ENCODE results near the gene COQ8A. TPM values are rescaled to one million over a fixed set of nuclear protein-coding genes. Genes with fewer than 3 reads are reported as not detected.

The COQ8A gene
- total and polyA plus RNA-seq, 2 donors from 2014 or later = 29.4 to 44.1 TPM

GRCh38 chr1:226960944-226961765, 21.1 kb downstream of the COQ8A start:
- H3K36me3 ChIP-seq (ENCODE audit: control insufficient read depth in 2 of 3, insufficient read depth in 3 of 3, low read length in 3 of 3) = peaks cover 0 to 2% (median 0%) of the 10 kb centered on the region in 3 donors
- TF ChIP-seq CTCF (IDR thresholded peaks at IDR 0.05; ENCODE audit: borderline replicate concordance, extremely low read depth, insufficient read depth) = no peak

GRCh38 chr1:226962421-226963391, 22.6 kb downstream of the COQ8A start:
- intact Hi-C loops (cut with DNase I) = no loop called here

More at GRCh38 chr1:226960944-226961765, 21.1 kb downstream of the COQ8A start:
- peaks cover 0 to 4% (median 0%) of the 10 kb centered on the region in 3 donors for H3K4me1 ChIP-seq (ENCODE audit: control insufficient read depth in 2 of 3, insufficient read depth in 2 of 3, low read depth in 1 of 3, low read length in 3 of 3)
- no peaks in the 10 kb centered on the region for H3K27me3 ChIP-seq (ENCODE audit: control insufficient read depth, insufficient read depth, low read length)
- H3K4me3 ChIP-seq (ENCODE audit: low read length in 3 of 3) = no peak overlapping the region
- no peak overlapping the region for H3K27ac ChIP-seq (ENCODE audit: low read depth in 2 of 2, low read length in 2 of 2)
- H3K9me3 ChIP-seq (ENCODE audit: control insufficient read depth in 2 of 3, insufficient read depth in 1 of 3, low read length in 3 of 3) = no peaks in the 10 kb centered on the region
- intact Hi-C loops (cut with DNase I) = no loop called here
- H3K9ac ChIP-seq (ENCODE audit: low read length in 3 of 3) = no peak overlapping the region
- no peak for FAIRE-seq
- peak in 1 of 5 donors; percentile 44 for DNase-seq

GRCh38 chr1:226964068-226964425, 24.0 kb downstream of the COQ8A start:
- Histone ChIP-seq H3K9me3 (ENCODE audit: control insufficient read depth in 2 of 3, insufficient read depth in 1 of 3, low read length in 3 of 3) (no peaks in the 10 kb centered on the region), H3K4me1 (ENCODE audit: control insufficient read depth in 2 of 3, insufficient read depth in 2 of 3, low read depth in 1 of 3, low read length in 3 of 3) (peaks cover 0 to 4% (median 0%) of the 10 kb centered on the region in 3 donors), H3K4me3 (ENCODE audit: low read length in 3 of 3) (no peak overlapping the region), H3K9ac (ENCODE audit: low read length in 3 of 3) (no peak overlapping the region), H3K27ac (ENCODE audit: low read depth in 2 of 2, low read length in 2 of 2) (no peak overlapping the region), H3K36me3 (ENCODE audit: control insufficient read depth in 2 of 3, insufficient read depth in 3 of 3, low read length in 3 of 3) (peaks cover 0 to 4% (median 0%) of the 10 kb centered on the region in 3 donors), H3K27me3 (ENCODE audit: control insufficient read depth, insufficient read depth, low read length) (no peaks in the 10 kb centered on the region)
- intact Hi-C loops (cut with DNase I) = no loop called here
- no peak for TF ChIP-seq CTCF (IDR thresholded peaks at IDR 0.05; ENCODE audit: borderline replicate concordance, extremely low read depth, insufficient read depth)
- FAIRE-seq = no peak
- no peak for DNase-seq

More at GRCh38 chr1:226962421-226963391, 22.6 kb downstream of the COQ8A start:
- Histone ChIP-seq H3K9ac (ENCODE audit: low read length in 3 of 3) (no peak overlapping the region), H3K9me3 (ENCODE audit: control insufficient read depth in 2 of 3, insufficient read depth in 1 of 3, low read length in 3 of 3) (no peaks in the 10 kb centered on the region), H3K36me3 (ENCODE audit: control insufficient read depth in 2 of 3, insufficient read depth in 3 of 3, low read length in 3 of 3) (peaks cover 0 to 4% (median 0%) of the 10 kb centered on the region in 3 donors), H3K27ac (ENCODE audit: low read depth in 2 of 2, low read length in 2 of 2) (no peak overlapping the region), H3K4me1 (ENCODE audit: control insufficient read depth in 2 of 3, insufficient read depth in 2 of 3, low read depth in 1 of 3, low read length in 3 of 3) (peaks cover 0 to 4% (median 0%) of the 10 kb centered on the region in 3 donors), H3K27me3 (ENCODE audit: control insufficient read depth, insufficient read depth, low read length) (no peaks in the 10 kb centered on the region), H3K4me3 (ENCODE audit: low read length in 3 of 3) (no peak overlapping the region)
- TF ChIP-seq CTCF (IDR thresholded peaks at IDR 0.05; ENCODE audit: borderline replicate concordance, extremely low read depth, insufficient read depth) = no peak
- DNase-seq (peak in 3 of 5 donors; percentile 17 to 48 (median 31)), FAIRE-seq (no peak)
